ENCODE data around the gene IFIT3. TPM values are rescaled to one million over a fixed set of nuclear protein-coding genes. Genes with fewer than 3 reads are reported as not detected.

The IFIT3 gene
- total and polyA plus RNA-seq, 2 experiments from 2014 or later: 0.42 to 0.52 TPM

DNA sequence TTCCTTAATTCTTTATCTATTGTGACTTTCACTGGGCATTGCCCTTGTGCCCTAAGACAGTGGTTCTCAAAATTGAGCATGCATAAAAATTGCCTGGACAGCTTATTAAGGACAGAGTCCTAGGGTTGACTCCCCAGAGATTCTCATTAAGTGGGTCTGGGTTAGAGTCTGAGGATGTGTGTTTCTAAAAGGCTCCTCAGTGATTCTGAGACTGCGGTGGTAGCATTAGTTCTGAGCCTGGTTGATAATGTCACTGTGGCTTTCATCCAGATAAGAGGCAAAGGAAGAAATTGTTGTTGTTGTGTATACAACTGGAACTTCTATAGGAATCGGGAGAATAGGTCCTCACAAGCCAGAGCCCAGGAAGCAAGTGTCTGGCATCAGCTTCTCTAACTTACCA, 24.6 kb upstream of the IFIT3 start:
- DNase-seq (ENCODE audit: low spot score) (no peak), ATAC-seq (no peak)
- H3K4me1 ChIP-seq (ENCODE audit: insufficient read depth): peaks cover 13% of the 10 kb centered on the region; the same call in 1 of the 2 replicates
- peaks cover 24% of the 10 kb centered on the region for H3K4me1 Mint-ChIP-seq
- H3K27me3 ChIP-seq (ENCODE audit: insufficient read depth): no peaks in the 10 kb centered on the region
- H3K9me2 ChIP-seq (ENCODE audit: insufficient read depth): no peaks in the 10 kb centered on the region
- no peak overlapping the region for H3K4me3 ChIP-seq
- H3K27ac Mint-ChIP-seq: no peak overlapping the region
- peaks cover 1% of the 10 kb centered on the region for H3K27me3 Mint-ChIP-seq (ENCODE audit: insufficient read depth, low read depth, poor library complexity)
- H3F3A ChIP-seq (replicated peaks; ENCODE audit: low read depth): no peaks in the 10 kb centered on the region
- no peaks in the 10 kb centered on the region for H3K79me2 ChIP-seq (replicated peaks; ENCODE audit: insufficient read depth)
- H3K36me3 Mint-ChIP-seq (ENCODE audit: low read depth): no peaks in the 10 kb centered on the region
- H3K4me3 Mint-ChIP-seq: no peak overlapping the region
- H3K27ac ChIP-seq (ENCODE audit: low read depth): no peak overlapping the region
- no peak overlapping the region for H3K4me2 ChIP-seq
- H2AFZ ChIP-seq: no peak overlapping the region
- H3K36me3 ChIP-seq (ENCODE audit: insufficient read depth): no peaks in the 10 kb centered on the region
- TF ChIP-seq ZNF331 (CRISPR knock-in tag; IDR thresholded peaks at IDR 0.05; ENCODE audit: low read depth): no peak
- no peak for TF ChIP-seq POLR2AphosphoS5 (IDR thresholded peaks at IDR 0.05; ENCODE audit: low read depth)
- TF ChIP-seq EZH2phosphoT487 (IDR thresholded peaks at IDR 0.05; ENCODE audit: unreplicated experiment): no peak
- TF ChIP-seq, protein P1, sequence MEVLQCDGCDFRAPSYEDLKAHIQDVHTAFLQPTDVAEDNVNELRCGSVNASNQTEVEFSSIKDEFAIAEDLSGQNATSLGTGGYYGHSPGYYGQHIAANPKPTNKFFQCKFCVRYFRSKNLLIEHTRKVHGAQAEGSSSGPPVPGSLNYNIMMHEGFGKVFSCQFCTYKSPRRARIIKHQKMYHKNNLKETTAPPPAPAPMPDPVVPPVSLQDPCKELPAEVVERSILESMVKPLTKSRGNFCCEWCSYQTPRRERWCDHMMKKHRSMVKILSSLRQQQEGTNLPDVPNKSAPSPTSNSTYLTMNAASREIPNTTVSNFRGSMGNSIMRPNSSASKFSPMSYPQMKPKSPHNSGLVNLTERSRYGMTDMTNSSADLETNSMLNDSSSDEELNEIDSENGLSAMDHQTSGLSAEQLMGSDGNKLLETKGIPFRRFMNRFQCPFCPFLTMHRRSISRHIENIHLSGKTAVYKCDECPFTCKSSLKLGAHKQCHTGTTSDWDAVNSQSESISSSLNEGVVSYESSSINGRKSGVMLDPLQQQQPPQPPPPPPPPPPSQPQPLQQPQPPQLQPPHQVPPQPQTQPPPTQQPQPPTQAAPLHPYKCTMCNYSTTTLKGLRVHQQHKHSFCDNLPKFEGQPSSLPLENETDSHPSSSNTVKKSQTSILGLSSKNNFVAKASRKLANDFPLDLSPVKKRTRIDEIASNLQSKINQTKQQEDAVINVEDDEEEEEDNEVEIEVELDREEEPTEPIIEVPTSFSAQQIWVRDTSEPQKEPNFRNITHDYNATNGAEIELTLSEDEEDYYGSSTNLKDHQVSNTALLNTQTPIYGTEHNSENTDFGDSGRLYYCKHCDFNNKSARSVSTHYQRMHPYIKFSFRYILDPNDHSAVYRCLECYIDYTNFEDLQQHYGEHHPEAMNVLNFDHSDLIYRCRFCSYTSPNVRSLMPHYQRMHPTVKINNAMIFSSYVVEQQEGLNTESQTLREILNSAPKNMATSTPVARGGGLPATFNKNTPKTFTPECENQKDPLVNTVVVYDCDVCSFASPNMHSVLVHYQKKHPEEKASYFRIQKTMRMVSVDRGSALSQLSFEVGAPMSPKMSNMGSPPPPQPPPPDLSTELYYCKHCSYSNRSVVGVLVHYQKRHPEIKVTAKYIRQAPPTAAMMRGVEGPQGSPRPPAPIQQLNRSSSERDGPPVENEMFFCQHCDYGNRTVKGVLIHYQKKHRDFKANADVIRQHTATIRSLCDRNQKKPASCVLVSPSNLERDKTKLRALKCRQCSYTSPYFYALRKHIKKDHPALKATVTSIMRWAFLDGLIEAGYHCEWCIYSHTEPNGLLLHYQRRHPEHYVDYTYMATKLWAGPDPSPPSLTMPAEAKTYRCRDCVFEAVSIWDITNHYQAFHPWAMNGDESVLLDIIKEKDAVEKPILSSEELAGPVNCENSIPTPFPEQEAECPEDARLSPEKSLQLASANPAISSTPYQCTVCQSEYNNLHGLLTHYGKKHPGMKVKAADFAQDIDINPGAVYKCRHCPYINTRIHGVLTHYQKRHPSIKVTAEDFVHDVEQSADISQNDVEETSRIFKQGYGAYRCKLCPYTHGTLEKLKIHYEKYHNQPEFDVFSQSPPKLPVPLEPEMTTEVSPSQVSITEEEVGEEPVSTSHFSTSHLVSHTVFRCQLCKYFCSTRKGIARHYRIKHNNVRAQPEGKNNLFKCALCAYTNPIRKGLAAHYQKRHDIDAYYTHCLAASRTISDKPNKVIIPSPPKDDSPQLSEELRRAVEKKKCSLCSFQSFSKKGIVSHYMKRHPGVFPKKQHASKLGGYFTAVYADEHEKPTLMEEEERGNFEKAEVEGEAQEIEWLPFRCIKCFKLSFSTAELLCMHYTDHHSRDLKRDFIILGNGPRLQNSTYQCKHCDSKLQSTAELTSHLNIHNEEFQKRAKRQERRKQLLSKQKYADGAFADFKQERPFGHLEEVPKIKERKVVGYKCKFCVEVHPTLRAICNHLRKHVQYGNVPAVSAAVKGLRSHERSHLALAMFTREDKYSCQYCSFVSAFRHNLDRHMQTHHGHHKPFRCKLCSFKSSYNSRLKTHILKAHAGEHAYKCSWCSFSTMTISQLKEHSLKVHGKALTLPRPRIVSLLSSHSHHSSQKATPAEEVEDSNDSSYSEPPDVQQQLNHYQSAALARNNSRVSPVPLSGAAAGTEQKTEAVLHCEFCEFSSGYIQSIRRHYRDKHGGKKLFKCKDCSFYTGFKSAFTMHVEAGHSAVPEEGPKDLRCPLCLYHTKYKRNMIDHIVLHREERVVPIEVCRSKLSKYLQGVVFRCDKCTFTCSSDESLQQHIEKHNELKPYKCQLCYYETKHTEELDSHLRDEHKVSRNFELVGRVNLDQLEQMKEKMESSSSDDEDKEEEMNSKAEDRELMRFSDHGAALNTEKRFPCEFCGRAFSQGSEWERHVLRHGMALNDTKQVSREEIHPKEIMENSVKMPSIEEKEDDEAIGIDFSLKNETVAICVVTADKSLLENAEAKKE (CRISPR knock-in tag; IDR thresholded peaks at IDR 0.05): no peak
- no peak for TF ChIP-seq JUNB (IDR thresholded peaks at IDR 0.05; ENCODE audit: unreplicated experiment)
- no peak for TF ChIP-seq NANOG (IDR thresholded peaks at IDR 0.05; ENCODE audit: borderline replicate concordance)
- TF ChIP-seq, protein P2, sequence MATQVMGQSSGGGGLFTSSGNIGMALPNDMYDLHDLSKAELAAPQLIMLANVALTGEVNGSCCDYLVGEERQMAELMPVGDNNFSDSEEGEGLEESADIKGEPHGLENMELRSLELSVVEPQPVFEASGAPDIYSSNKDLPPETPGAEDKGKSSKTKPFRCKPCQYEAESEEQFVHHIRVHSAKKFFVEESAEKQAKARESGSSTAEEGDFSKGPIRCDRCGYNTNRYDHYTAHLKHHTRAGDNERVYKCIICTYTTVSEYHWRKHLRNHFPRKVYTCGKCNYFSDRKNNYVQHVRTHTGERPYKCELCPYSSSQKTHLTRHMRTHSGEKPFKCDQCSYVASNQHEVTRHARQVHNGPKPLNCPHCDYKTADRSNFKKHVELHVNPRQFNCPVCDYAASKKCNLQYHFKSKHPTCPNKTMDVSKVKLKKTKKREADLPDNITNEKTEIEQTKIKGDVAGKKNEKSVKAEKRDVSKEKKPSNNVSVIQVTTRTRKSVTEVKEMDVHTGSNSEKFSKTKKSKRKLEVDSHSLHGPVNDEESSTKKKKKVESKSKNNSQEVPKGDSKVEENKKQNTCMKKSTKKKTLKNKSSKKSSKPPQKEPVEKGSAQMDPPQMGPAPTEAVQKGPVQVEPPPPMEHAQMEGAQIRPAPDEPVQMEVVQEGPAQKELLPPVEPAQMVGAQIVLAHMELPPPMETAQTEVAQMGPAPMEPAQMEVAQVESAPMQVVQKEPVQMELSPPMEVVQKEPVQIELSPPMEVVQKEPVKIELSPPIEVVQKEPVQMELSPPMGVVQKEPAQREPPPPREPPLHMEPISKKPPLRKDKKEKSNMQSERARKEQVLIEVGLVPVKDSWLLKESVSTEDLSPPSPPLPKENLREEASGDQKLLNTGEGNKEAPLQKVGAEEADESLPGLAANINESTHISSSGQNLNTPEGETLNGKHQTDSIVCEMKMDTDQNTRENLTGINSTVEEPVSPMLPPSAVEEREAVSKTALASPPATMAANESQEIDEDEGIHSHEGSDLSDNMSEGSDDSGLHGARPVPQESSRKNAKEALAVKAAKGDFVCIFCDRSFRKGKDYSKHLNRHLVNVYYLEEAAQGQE (IDR thresholded peaks at IDR 0.05; ENCODE audit: unreplicated experiment): no peak
- no peak for TF ChIP-seq STAT1 (IDR thresholded peaks at IDR 0.05; ENCODE audit: unreplicated experiment)
- TF ChIP-seq CREB1 (CRISPR knock-in tag; IDR thresholded peaks at IDR 0.05; ENCODE audit: low read depth): no peak
- TF ChIP-seq, protein P3, sequence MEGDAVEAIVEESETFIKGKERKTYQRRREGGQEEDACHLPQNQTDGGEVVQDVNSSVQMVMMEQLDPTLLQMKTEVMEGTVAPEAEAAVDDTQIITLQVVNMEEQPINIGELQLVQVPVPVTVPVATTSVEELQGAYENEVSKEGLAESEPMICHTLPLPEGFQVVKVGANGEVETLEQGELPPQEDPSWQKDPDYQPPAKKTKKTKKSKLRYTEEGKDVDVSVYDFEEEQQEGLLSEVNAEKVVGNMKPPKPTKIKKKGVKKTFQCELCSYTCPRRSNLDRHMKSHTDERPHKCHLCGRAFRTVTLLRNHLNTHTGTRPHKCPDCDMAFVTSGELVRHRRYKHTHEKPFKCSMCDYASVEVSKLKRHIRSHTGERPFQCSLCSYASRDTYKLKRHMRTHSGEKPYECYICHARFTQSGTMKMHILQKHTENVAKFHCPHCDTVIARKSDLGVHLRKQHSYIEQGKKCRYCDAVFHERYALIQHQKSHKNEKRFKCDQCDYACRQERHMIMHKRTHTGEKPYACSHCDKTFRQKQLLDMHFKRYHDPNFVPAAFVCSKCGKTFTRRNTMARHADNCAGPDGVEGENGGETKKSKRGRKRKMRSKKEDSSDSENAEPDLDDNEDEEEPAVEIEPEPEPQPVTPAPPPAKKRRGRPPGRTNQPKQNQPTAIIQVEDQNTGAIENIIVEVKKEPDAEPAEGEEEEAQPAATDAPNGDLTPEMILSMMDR (conservative IDR thresholded peaks at IDR 0.05; ENCODE audit: low read depth in 2 of 2): no peak
- no peak for TF ChIP-seq ZNF114 (CRISPR knock-in tag; IDR thresholded peaks at IDR 0.05)
- H3K9me3 Mint-ChIP-seq: no peaks in the 10 kb centered on the region
- H4K20me1 ChIP-seq (replicated peaks; ENCODE audit: insufficient read depth): no peaks in the 10 kb centered on the region

Measured in GM23338 (cell line).